ENCODE results near the gene RXRA.

The RXRA gene

DNA sequence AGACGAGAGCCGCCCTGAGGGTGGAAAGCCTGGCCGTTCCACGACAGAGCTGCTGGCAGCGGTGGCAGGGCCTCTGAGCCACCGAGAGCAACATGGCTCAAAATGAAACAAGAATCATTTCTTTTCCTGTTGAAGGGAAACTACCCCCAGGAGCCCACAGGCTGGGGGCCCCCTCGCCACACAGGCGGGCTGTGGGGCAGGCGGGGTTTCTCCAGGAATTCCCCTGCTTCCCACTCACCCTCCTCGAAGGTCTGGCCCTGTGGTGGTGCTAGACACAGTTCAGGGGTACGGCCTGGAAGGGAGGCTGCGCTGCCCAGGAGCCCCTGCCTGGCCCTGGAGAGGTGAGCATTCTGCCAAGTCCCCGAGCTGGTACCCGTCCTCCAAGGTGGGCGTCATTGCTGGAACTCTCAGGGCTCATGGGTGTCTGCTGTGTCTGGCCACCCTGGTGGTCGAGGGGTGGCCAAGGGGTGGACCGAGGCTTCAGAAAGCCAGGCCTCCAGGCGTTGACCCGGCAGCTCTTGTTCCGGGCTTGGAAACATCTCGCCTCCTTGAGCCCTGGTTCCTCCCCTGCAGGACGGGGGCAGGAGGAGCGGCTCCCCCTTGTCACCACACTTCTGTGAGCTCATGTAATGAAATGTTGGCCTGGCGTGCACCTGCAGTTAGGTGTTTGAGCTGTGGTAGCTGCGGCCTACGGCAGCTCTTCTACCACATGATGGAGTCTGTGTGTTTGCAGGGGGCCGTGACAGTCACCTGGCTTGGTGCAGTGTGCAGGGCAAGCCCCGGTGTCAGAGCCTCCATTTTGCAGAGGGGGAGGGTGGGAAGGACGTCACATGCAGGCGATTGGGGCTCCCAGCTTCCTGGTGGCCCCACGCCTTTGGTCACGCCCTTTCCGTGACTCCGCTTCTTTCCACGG, 65.3 kb downstream of the RXRA start:
- no peaks in the 10 kb centered on the region for H3K36me3 ChIP-seq (replicated peaks in 1 of 2; ENCODE audit: control insufficient read depth in 2 of 2, insufficient read depth in 2 of 2, low read length in 2 of 2)
- H2BK15ac ChIP-seq (ENCODE audit: low read length): no peak overlapping the region
- no peak overlapping the region for H3K4me2 ChIP-seq (ENCODE audit: insufficient read depth, low read length, poor library complexity, severe bottlenecking)
- H2AFZ ChIP-seq (ENCODE audit: low read length): no peak overlapping the region
- H3K4me1 ChIP-seq (ENCODE audit: control insufficient read depth in 2 of 2, insufficient read depth in 1 of 2, low read depth in 1 of 2, low read length in 2 of 2): peaks cover 1 to 3% of the 10 kb centered on the region in 2 donors
- no peaks in the 10 kb centered on the region for H3K9me3 ChIP-seq (replicated peaks in 1 of 2; ENCODE audit: control insufficient read depth in 2 of 2, insufficient read depth in 1 of 2, low read depth in 1 of 2, low read length in 2 of 2)
- H2BK12ac ChIP-seq (ENCODE audit: low read length): no peak overlapping the region
- no peak overlapping the region for H4K91ac ChIP-seq (ENCODE audit: low read depth, low read length, poor library complexity)
- no peak overlapping the region for H3K4me3 ChIP-seq (ENCODE audit: low read length in 2 of 2)
- no peak overlapping the region for H3K27ac ChIP-seq (replicated peaks; ENCODE audit: low read length)
- no peak overlapping the region for H4K8ac ChIP-seq (ENCODE audit: low read depth, low read length)
- H3K18ac ChIP-seq (ENCODE audit: low read length): peak overlapping the region; percentile 42
- H3K4ac ChIP-seq (ENCODE audit: low read length): no peak overlapping the region
- peak overlapping the region; percentile 67 for H3K23ac ChIP-seq (ENCODE audit: low read depth, low read length, poor library complexity)
- no peak for DNase-seq (ENCODE audit: low spot score)
- H2BK120ac ChIP-seq (ENCODE audit: low read depth, low read length): no peak overlapping the region
- no peaks in the 10 kb centered on the region for H3K27me3 ChIP-seq (ENCODE audit: control insufficient read depth in 3 of 3, insufficient read depth in 3 of 3, low read depth in 1 of 3, low read length in 3 of 3)
- H2AK5ac ChIP-seq (ENCODE audit: low read depth, low read length): no peak overlapping the region
- WGBS, 2 donors (ENCODE audit: extremely low coverage in 2 of 2, insufficient read length in 2 of 2, insufficient replicate concordance in 1 of 2): no CpG with 5 or more reads among the region's 35 CpGs
- H2BK5ac ChIP-seq (ENCODE audit: low read length): no peak overlapping the region
- H3K79me1 ChIP-seq (ENCODE audit: low read depth, low read length): peaks cover 49% of the 10 kb centered on the region
- H3K9ac ChIP-seq (ENCODE audit: low read depth, low read length, poor library complexity): no peak overlapping the region
- H3K14ac ChIP-seq (ENCODE audit: low read length): no peak overlapping the region

- Histone ChIP-seq H3K9me3 (replicated peaks in 1 of 2; ENCODE audit: control insufficient read depth in 2 of 2, insufficient read depth in 1 of 2, low read depth in 1 of 2, low read length in 2 of 2) (no peaks in the 10 kb centered on the region), H3K23ac (ENCODE audit: low read depth, low read length, poor library complexity) (no peak overlapping the region), H3K27ac (replicated peaks; ENCODE audit: low read length) (no peak overlapping the region), H3K18ac (ENCODE audit: low read length) (no peak overlapping the region), H2AK5ac (ENCODE audit: low read depth, low read length) (no peak overlapping the region), H4K91ac (ENCODE audit: low read depth, low read length, poor library complexity) (no peak overlapping the region), H3K79me1 (ENCODE audit: low read depth, low read length) (peaks cover 44% of the 10 kb centered on the region), H3K4me2 (ENCODE audit: insufficient read depth, low read length, poor library complexity, severe bottlenecking) (no peak overlapping the region), H2BK15ac (ENCODE audit: low read length) (no peak overlapping the region), H3K4me3 (ENCODE audit: low read length in 2 of 2) (no peak overlapping the region), H2AFZ (ENCODE audit: low read length) (no peak overlapping the region), H3K4me1 (ENCODE audit: control insufficient read depth in 2 of 2, insufficient read depth in 1 of 2, low read depth in 1 of 2, low read length in 2 of 2) (peaks cover 1 to 3% of the 10 kb centered on the region in 2 donors), H3K4ac (ENCODE audit: low read length) (no peak overlapping the region), H3K36me3 (replicated peaks in 1 of 2; ENCODE audit: control insufficient read depth in 2 of 2, insufficient read depth in 2 of 2, low read length in 2 of 2) (no peaks in the 10 kb centered on the region), H2BK5ac (ENCODE audit: low read length) (peak overlapping the region; percentile 43), H3K27me3 (ENCODE audit: control insufficient read depth in 3 of 3, insufficient read depth in 3 of 3, low read depth in 1 of 3, low read length in 3 of 3) (no peaks in the 10 kb centered on the region), H3K9ac (ENCODE audit: low read depth, low read length, poor library complexity) (no peak overlapping the region), H2BK12ac (ENCODE audit: low read length) (no peak overlapping the region), H2BK120ac (ENCODE audit: low read depth, low read length) (no peak overlapping the region), H3K14ac (ENCODE audit: low read length) (no peak overlapping the region), H4K8ac (ENCODE audit: low read depth, low read length) (no peak overlapping the region)
- no peak for DNase-seq (ENCODE audit: low spot score)
- WGBS, 2 donors (ENCODE audit: extremely low coverage in 2 of 2, insufficient read length in 2 of 2, insufficient replicate concordance in 1 of 2): no CpG with 5 or more reads among the region's 12 CpGs
Measured at GRCh38 chr9:134392900-134393299, 66.6 kb downstream of the RXRA start.

GRCh38 chr9:134393582-134394280, 67.5 kb downstream of the RXRA start:
- H3K9ac ChIP-seq (ENCODE audit: low read depth, low read length, poor library complexity): no peak overlapping the region
- H3K79me1 ChIP-seq (ENCODE audit: low read depth, low read length): peaks cover 46% of the 10 kb centered on the region
- H3K27me3 ChIP-seq (ENCODE audit: control insufficient read depth in 3 of 3, insufficient read depth in 3 of 3, low read depth in 1 of 3, low read length in 3 of 3): no peaks in the 10 kb centered on the region
- peak overlapping the region; percentile 64 for H3K14ac ChIP-seq (ENCODE audit: low read length)
- peak overlapping the region; percentile 9 for H4K8ac ChIP-seq (ENCODE audit: low read depth, low read length)
- peaks cover 3% of the 10 kb centered on the region in 2 donors for H3K9me3 ChIP-seq (replicated peaks in 1 of 2; ENCODE audit: control insufficient read depth in 2 of 2, insufficient read depth in 1 of 2, low read depth in 1 of 2, low read length in 2 of 2)
- H2BK15ac ChIP-seq (ENCODE audit: low read length): no peak overlapping the region
- no peak overlapping the region for H3K4me2 ChIP-seq (ENCODE audit: insufficient read depth, low read length, poor library complexity, severe bottlenecking)
- peaks cover 0 to 3% of the 10 kb centered on the region in 2 donors for H3K4me1 ChIP-seq (ENCODE audit: control insufficient read depth in 2 of 2, insufficient read depth in 1 of 2, low read depth in 1 of 2, low read length in 2 of 2)
- H2BK5ac ChIP-seq (ENCODE audit: low read length): peak overlapping the region; percentile 43
- no peak overlapping the region for H3K27ac ChIP-seq (replicated peaks; ENCODE audit: low read length)
- peak overlapping the region; percentile 42 for H3K18ac ChIP-seq (ENCODE audit: low read length)
- peak overlapping the region; percentile 67 for H3K23ac ChIP-seq (ENCODE audit: low read depth, low read length, poor library complexity)
- H2AFZ ChIP-seq (ENCODE audit: low read length): no peak overlapping the region
- no peak overlapping the region for H2BK120ac ChIP-seq (ENCODE audit: low read depth, low read length)
- no peak overlapping the region for H4K91ac ChIP-seq (ENCODE audit: low read depth, low read length, poor library complexity)
- no peaks in the 10 kb centered on the region for H3K36me3 ChIP-seq (replicated peaks in 1 of 2; ENCODE audit: control insufficient read depth in 2 of 2, insufficient read depth in 2 of 2, low read length in 2 of 2)
- DNase-seq (ENCODE audit: low spot score): no peak
- WGBS, 2 donors (ENCODE audit: extremely low coverage in 2 of 2, insufficient read length in 2 of 2, insufficient replicate concordance in 1 of 2): no CpG with 5 or more reads among the region's 7 CpGs
- no peak overlapping the region for H3K4me3 ChIP-seq (ENCODE audit: low read length in 2 of 2)
- no peak overlapping the region for H3K4ac ChIP-seq (ENCODE audit: low read length)
- H2AK5ac ChIP-seq (ENCODE audit: low read depth, low read length): no peak overlapping the region
- H2BK12ac ChIP-seq (ENCODE audit: low read length): no peak overlapping the region

DNA sequence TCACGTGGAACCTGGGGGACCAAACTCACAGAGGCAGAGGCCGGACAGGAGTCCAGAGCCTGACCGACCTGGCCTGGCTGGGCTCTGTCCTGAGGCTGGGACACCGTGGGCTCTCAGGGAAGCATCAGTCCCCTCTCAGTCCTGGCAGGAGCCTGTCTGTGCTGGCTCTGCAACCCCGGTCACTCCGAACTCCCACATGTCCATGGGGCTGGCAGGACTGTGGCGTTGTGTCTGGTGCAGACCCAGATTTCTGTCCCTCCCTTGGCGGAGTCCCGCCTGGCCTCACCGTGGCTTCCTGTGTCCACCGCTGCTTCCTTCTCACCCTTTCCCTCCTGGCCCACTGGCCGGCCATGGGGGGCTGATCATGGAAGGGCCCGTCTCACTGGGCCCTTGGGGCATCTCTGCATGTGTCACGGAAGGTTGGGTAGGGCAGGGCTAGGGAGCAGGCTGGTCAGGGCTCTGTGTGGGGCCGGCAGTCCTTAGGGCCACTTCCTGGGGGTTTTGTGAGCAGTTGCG, 68.8 kb downstream of the RXRA start:
- Histone ChIP-seq H3K9me3 (replicated peaks in 1 of 2; ENCODE audit: control insufficient read depth in 2 of 2, insufficient read depth in 1 of 2, low read depth in 1 of 2, low read length in 2 of 2) (peaks cover 10% of the 10 kb centered on the region in 2 donors), H2BK12ac (ENCODE audit: low read length) (no peak overlapping the region), H3K4me1 (ENCODE audit: control insufficient read depth in 2 of 2, insufficient read depth in 1 of 2, low read depth in 1 of 2, low read length in 2 of 2) (peaks cover 0 to 1% of the 10 kb centered on the region in 2 donors), H3K27ac (replicated peaks; ENCODE audit: low read length) (no peak overlapping the region), H3K4me3 (ENCODE audit: low read length in 2 of 2) (no peak overlapping the region), H4K8ac (ENCODE audit: low read depth, low read length) (no peak overlapping the region), H3K79me1 (ENCODE audit: low read depth, low read length) (peaks cover 39% of the 10 kb centered on the region), H3K4me2 (ENCODE audit: insufficient read depth, low read length, poor library complexity, severe bottlenecking) (no peak overlapping the region), H3K14ac (ENCODE audit: low read length) (no peak overlapping the region), H2AK5ac (ENCODE audit: low read depth, low read length) (peak overlapping the region; percentile 47), H3K9ac (ENCODE audit: low read depth, low read length, poor library complexity) (peak overlapping the region; percentile 22), H2BK15ac (ENCODE audit: low read length) (no peak overlapping the region), H3K4ac (ENCODE audit: low read length) (no peak overlapping the region), H3K36me3 (replicated peaks in 1 of 2; ENCODE audit: control insufficient read depth in 2 of 2, insufficient read depth in 2 of 2, low read length in 2 of 2) (no peaks in the 10 kb centered on the region), H3K23ac (ENCODE audit: low read depth, low read length, poor library complexity) (no peak overlapping the region), H4K91ac (ENCODE audit: low read depth, low read length, poor library complexity) (no peak overlapping the region), H3K18ac (ENCODE audit: low read length) (no peak overlapping the region), H2BK120ac (ENCODE audit: low read depth, low read length) (no peak overlapping the region), H2BK5ac (ENCODE audit: low read length) (no peak overlapping the region), H2AFZ (ENCODE audit: low read length) (no peak overlapping the region), H3K27me3 (ENCODE audit: control insufficient read depth in 3 of 3, insufficient read depth in 3 of 3, low read depth in 1 of 3, low read length in 3 of 3) (no peaks in the 10 kb centered on the region)
- DNase-seq (ENCODE audit: low spot score): no peak
- no CpG with 5 or more reads among the region's 16 CpGs for WGBS, 2 donors (ENCODE audit: extremely low coverage in 2 of 2, insufficient read length in 2 of 2, insufficient replicate concordance in 1 of 2)

Measured in neuronal stem cell (in vitro differentiated cells).